Stimulated activated CD8-positive, alpha-beta memory T cell treated with anti-CD3 and anti-CD28 coated beads, Interleukin-15, amount 100 ng/mL, for 4 hours (primary cell): ENCODE results near the gene OR4C16.

Experiments
- DNase-seq, 2 donors: peaks; one replicate each; pipeline ENCODE4 v3.0.0-alpha.2; 2020; ENCODE audit warnings: low read depth in 2 of 2

Gene OR4C16, protein sequence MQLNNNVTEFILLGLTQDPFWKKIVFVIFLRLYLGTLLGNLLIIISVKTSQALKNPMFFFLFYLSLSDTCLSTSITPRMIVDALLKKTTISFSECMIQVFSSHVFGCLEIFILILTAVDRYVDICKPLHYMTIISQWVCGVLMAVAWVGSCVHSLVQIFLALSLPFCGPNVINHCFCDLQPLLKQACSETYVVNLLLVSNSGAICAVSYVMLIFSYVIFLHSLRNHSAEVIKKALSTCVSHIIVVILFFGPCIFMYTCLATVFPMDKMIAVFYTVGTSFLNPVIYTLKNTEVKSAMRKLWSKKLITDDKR

DNA sequence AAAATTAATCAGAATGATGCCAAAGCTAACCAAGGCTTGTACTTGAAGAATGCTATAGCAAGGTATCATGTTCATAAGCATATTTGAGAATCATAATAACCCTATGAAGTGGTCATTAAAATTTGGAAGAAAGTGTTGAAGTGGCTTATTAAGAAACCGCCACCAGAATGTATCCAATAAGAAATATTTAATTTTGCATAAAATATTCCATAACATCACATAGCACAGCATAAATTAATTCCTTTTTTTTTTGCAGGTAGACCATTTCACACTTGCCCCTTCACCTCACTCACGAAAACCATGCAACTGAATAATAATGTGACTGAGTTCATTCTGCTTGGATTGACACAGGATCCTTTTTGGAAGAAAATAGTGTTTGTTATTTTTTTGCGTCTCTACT lies at the start of gene OR4C16:
Gene OR4C16, plus strand, starts transcription at position 301 of the 400 bp plus-strand sequence. Its CDS starts 0 bp downstream, at position 301.
- no peak for DNase-seq

GRCh38 chr11:55554169-55554568 lies 17.8 kb upstream of the OR4C16 start, which contains the start of gene OR4C15:
OR4C15 (plus strand) TSS chr11:55554469; CDS start chr11:55554469, 0 bp downstream.
- no peak for DNase-seq

GRCh38 chr11:55572548-55572947 lies 620 bp downstream of the OR4C16 start:
- DNase-seq, result no peak

DNA sequence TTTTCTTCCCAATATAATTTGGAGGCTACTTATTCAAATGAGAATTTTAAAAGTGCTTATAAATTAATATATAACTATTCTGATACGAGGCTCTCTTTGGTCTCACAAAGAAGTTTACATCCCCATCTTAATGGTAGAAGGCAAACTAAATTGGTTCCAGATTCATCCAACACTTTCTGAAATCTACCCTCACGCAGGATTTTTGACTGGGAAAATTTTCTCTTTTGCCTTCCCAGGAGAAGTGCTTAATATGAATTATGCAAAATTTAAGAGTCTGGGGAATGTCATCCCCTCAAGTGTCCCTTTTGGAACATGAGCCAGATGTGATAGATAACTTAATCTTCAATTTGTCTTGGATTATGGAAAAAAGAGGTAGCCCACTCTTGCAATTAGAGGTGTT lies 35.6 kb downstream of the OR4C16 start, which contains the start of gene OR4C11:
Gene OR4C11, minus strand, starts transcription at position 101 of the 400 bp plus-strand sequence. CDS start 3,272 bp downstream, outside the sequence.
- DNase-seq, result no peak
